ENCODE measurements around the gene ADARB1.
A peak's percentile ranks its signal among the peaks of the same experiment; 100 is the strongest.

Gene ADARB1

DNA sequence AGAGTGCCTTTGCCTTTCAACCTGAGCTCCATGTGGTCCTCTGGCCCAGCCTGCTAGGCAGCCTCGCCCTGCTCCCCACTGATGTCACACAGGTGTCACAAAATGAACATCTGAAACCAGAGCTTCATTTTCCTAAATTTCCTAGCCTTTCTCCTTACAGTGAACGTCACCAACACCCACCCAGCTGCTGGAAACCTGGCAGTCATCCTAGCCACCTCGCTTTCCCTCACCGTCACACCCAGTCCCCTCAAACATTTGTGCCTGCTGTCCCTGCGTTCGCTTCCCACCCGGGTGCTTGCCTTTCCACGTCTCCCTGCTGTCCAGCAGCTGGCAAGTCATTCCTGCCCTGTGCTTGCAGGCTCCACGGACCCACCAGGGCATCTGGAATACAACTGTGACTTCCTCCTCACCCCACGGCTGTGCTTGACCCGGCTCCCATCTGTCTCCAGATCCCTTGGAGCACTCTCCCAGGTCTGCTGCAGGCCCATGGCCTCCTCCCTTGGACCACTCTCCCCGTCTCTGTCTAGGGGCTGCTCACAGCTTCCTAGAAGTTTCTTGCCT lies 23.5 kb downstream of the ADARB1 start:
- peak overlapping the region; percentile 5 for H3K4me3 ChIP-seq
- no peak for DNase-seq (ENCODE audit: low spot score)
- peak overlapping the region in 1 of 2 donors; percentile 21 for H3K27ac ChIP-seq
- TF ChIP-seq, protein P1, sequence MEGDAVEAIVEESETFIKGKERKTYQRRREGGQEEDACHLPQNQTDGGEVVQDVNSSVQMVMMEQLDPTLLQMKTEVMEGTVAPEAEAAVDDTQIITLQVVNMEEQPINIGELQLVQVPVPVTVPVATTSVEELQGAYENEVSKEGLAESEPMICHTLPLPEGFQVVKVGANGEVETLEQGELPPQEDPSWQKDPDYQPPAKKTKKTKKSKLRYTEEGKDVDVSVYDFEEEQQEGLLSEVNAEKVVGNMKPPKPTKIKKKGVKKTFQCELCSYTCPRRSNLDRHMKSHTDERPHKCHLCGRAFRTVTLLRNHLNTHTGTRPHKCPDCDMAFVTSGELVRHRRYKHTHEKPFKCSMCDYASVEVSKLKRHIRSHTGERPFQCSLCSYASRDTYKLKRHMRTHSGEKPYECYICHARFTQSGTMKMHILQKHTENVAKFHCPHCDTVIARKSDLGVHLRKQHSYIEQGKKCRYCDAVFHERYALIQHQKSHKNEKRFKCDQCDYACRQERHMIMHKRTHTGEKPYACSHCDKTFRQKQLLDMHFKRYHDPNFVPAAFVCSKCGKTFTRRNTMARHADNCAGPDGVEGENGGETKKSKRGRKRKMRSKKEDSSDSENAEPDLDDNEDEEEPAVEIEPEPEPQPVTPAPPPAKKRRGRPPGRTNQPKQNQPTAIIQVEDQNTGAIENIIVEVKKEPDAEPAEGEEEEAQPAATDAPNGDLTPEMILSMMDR (IDR thresholded peaks at IDR 0.05): no peak

GRCh38 chr21:45098867-45099266 lies 24.5 kb downstream of the ADARB1 start:
- H3K27ac ChIP-seq: no peak overlapping the region
- DNase-seq (ENCODE audit: low spot score): no peak
- H3K4me3 ChIP-seq: no peak overlapping the region
- TF ChIP-seq, protein P1 (IDR thresholded peaks at IDR 0.05): no peak

- TF ChIP-seq, protein P1 (IDR thresholded peaks at IDR 0.05): no peak
- Histone ChIP-seq H3K27ac (no peak overlapping the region), H3K4me3 (no peak overlapping the region)
- no peak for DNase-seq (ENCODE audit: low spot score)
These were observed 25.2 kb downstream of the ADARB1 start for GRCh38 chr21:45099571-45099970.

DNA sequence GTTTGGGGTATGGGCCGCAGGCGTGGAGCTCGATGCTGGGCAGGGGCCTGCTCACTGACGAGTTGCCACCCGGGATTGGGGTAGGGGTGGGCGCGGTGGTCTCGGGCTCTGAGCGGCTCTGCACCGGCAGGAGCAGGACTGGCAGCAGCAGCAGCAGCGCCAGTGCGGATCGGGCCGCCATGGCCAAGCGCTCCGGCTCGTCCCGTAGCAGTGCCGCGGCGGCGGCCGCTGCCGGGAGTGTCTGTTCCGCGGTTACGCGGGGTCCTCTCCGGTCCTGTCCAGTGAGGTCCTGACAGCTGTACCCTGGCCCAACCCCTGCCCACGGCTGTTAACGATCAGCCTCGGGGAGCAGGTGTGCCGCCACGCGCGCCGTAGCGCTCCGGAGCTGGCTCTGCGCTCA lies 26.5 kb downstream of the ADARB1 start:
- H3K27ac ChIP-seq: no peak overlapping the region
- no peak for DNase-seq (ENCODE audit: low spot score)

DNA sequence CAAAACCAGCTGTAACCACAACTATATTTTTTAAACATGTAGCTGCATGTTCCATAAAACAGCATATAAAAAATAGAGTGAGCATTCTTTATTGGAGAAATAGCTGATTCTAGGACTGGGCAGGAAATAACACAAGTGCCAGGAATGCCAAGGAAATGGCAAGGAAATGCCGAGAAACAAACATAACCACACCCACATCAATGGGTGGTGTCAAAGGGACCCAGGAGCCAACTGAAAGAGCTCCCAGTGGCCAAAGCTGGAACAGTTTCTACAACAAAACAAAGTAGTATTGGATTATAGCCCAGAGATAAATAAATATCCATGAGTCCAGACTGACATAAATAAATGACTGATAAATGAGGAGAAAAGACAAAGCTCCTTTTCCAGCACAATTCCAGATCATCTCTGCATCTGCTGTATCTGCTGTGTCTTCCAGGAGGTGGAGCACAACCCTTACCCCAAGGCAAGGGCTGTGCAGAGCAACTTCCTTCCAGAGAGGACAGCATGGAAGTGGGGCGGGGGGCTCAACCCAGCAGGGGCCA lies 28.1 kb downstream of the ADARB1 start:
- TF ChIP-seq, protein P1 (IDR thresholded peaks at IDR 0.05): peak; percentile 12

More for the DNA sequence above, 26.5 kb downstream of the ADARB1 start:
- TF ChIP-seq, protein P1 (IDR thresholded peaks at IDR 0.05): no peak
- no peak overlapping the region for H3K4me3 ChIP-seq

GRCh38 chr21:45103971-45104520 lies 29.7 kb downstream of the ADARB1 start:
- Histone ChIP-seq H3K27ac (peak overlapping the region; percentile 42 to 43), H3K4me3 (peak overlapping the region; percentile 7)
- TF ChIP-seq, protein P1 (IDR thresholded peaks at IDR 0.05): no peak
- no peak for DNase-seq (ENCODE audit: low spot score)

More for the DNA sequence above, 28.1 kb downstream of the ADARB1 start:
- no peak for DNase-seq (ENCODE audit: low spot score)
- Histone ChIP-seq H3K4me3 (peak overlapping the region; percentile 8), H3K27ac (peak overlapping the region; percentile 5 to 55)

DNA sequence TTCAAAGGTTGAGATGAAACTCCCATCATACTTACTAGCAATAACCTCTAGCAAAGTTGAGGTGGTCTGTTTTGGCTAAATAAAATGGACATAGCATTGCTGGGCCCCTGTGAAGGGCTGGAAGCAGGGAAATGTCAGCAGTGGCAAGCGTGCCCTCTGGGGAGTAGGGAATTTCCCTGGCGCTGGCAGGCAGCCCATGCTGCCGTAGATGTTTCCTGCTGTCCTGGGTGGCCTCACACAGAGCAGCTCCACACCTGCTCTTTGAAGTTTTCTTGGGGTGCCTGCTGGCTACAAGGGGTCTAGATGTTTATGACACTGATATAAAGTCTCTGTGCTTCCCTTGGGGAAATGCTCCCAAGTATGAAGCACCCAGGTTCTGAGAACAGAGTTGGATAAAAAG lies 30.2 kb downstream of the ADARB1 start:
- H3K27ac ChIP-seq: peak overlapping the region; percentile 42 to 43
- DNase-seq (ENCODE audit: low spot score): no peak

More for the DNA sequence above, 30.2 kb downstream of the ADARB1 start:
- peak overlapping the region; percentile 7 for H3K4me3 ChIP-seq
- TF ChIP-seq, protein P1 (IDR thresholded peaks at IDR 0.05): no peak
